GM19239 (cell line): ENCODE measurements around the gene SSX2IP.
"Not testable (repeated sequence)": the region's sequence is repeated elsewhere in the genome, so short reads cannot be mapped to it uniquely, and the experiment has no call there.

Experiments
- DNase-seq: peaks from one replicate; pipeline ENCODE4 v3.0.0; 2011; ENCODE audit warnings: low spot score; ENCODE audit not compliant: insufficient read length
- FAIRE-seq: peaks from 2 replicates; lab custom pipeline; 2011; peaks lifted over from hg19 to GRCh38; lab: Jason Lieb, UNC

SSX2IP gene

DNA sequence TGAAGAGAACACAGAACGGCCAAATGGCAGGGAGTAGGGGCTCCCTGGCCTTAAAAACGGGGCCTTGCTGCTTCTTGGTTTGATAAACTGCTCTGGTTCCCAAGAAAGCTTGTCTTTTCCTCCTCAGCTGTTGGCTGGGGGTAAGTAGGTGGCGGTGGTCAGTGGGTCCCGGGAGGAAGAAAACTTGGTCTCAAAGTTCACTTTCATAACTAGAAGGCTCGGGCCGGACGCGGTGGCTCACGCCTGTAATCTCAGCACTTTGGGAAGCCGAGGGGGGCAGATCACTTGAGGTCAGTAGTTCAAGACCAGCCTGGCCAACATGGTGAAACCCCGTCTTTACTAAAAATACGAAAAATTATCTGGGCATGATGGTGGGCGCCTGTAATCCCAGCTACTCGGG is 68.7 kb downstream of the SSX2IP start:
- FAIRE-seq (no peak), DNase-seq (no peak)

DNA sequence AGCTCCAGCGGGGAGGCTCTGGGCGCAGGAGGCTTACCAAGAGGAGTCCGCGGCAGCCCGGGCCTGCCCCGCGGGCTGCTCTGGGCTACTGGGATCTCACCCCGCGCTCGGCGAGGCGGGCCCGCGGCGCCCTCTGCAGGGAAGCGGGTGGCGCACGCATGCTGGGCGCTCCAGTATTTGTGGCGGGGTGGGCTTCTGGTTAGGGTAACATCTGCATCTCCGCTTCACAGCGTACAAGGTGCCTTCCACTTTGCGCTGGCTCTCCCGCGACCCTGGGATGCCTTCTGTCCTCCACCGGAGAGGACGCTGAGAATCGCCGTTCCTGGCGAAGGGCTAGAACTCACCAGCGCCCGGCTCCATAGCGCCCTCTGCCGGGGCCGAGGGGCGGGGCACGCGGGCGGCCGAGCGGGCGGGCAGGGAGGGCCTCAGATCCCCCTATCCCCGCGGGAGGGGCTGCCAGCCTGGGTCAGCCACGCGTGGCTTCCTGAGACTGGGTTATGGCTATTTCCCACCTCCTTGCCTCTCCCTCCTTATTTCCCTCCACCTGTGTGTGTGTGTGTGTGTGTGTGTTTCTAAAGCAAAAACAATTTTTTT is 69.4 kb downstream of the SSX2IP start:
- DNase-seq (peak; percentile 75), FAIRE-seq (no peak)

DNA sequence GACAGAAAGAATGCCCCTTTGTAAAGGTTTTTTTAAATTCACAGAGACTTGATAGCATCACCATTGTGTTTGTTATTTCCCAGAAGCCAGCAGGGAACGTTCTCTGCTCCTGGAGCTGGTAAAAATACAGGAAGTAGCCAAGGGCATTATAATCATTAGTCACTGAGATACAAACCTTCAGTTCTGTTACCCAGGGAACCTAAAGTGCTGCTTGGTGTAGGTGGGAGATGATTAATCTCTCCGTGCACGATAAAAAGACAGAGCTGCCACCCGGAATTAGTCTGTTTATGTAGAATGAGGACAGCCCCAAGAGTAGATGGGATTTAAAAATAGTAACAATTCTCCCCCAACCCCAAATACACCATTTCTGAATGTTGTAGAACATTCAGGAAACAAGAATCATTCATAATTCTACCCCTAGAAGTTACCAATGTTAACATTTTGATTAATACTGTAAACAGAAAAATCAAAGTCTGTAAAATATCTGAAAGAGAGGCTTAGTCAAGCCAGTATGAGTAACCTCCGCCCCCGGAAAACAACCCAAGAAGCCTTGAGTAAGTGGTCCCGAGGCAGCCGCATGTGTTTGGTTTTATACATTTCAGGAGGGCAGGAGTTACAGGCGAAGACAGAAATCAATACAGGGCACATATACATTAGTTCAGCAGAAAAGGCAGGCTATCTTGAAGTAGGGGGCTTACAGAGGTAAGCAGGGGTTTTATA is 70.7 kb downstream of the SSX2IP start:
- no peak for DNase-seq
- no peak for FAIRE-seq

GRCh38 chr1:84617349-84617748 is 72.9 kb downstream of the SSX2IP start:
- FAIRE-seq (no peak), DNase-seq (no peak)

DNA sequence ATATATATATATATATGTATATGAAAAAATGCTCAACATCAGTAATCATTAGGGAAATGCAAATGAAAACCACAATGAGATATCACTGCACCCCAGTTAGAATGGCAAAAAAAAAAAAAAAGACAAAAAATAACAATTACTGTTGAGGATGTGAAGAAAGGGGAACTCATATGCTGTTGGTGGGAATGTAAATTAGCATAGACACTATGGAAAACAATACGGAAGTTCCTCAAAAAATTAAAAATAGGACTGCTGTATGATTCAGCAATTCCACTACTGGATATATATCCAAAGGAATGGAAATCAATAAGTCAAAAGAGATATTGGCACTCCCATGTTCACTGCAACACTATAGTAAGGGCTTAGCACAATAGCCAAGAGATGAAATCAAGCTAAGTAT is 74.5 kb downstream of the SSX2IP start:
- no peak for FAIRE-seq
- DNase-seq = no peak

- no peak for FAIRE-seq
- no peak for DNase-seq
Measured at GRCh38 chr1:84613887-84614286, 76.4 kb downstream of the SSX2IP start.

GRCh38 chr1:84613026-84613425 is 77.2 kb downstream of the SSX2IP start:
- no peak for DNase-seq
- FAIRE-seq = no peak

DNA sequence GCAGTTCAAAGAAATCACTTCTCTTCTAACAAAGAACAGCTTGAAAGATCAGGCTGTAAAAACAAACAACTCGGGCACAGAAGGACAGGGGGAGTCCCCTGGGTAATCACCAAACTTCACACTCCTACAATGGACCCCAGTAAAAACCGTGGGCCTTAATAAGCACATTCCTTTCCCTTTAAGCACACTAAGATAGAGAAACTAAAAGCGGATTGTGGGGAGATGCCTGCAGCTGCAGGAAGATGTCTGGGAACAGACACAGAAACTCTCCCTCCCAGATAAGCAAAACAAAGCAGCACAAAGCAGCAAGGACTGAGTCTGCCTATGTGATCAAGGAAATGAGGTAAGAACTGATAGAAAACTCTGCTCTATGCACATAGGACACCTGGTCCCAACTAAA is 78.5 kb downstream of the SSX2IP start:
- no peak for DNase-seq
- FAIRE-seq = no peak

GRCh38 chr1:84611091-84611490 is 79.2 kb downstream of the SSX2IP start:
- no peak for DNase-seq
- FAIRE-seq = no peak

DNA sequence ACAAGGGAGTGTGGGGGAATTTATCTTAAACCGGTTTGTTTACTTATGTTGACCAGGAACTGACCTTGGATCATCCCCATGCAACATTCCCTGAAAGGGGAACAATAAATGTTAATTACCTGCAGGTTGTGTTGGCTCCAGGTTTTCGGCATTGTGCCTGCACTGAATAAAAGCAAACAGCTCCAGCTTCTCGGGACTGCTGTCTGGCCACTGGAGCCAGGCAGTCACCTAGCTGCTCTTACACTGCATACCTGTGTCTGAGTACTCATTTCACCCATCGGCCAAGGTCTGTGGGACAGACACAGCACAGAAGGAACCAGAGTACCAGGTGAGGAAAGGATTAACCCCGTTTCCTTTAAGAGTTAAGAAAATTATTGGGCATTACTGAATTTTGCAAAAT is 83.3 kb downstream of the SSX2IP start:
- FAIRE-seq = no peak
- DNase-seq = no peak

DNA sequence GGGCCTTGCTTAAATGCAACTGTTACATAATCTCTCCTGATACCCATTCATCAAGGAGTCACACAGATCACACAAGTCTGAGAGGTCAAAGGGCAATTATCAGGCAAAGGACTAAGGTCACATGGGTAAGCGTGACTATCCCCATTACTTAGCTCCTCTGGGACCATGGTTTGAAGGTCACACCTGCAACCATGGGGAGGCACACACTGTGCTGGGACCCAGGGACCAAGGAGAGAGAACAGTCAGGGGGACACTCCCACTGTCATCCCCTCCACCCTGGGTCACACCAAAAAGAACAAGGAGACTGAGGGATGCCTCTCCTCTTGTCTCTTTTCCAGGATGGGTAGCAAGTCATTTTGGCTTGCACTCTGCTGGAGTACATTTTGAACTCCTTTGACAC is 85.1 kb downstream of the SSX2IP start:
- FAIRE-seq (no peak), DNase-seq (no peak)

DNA sequence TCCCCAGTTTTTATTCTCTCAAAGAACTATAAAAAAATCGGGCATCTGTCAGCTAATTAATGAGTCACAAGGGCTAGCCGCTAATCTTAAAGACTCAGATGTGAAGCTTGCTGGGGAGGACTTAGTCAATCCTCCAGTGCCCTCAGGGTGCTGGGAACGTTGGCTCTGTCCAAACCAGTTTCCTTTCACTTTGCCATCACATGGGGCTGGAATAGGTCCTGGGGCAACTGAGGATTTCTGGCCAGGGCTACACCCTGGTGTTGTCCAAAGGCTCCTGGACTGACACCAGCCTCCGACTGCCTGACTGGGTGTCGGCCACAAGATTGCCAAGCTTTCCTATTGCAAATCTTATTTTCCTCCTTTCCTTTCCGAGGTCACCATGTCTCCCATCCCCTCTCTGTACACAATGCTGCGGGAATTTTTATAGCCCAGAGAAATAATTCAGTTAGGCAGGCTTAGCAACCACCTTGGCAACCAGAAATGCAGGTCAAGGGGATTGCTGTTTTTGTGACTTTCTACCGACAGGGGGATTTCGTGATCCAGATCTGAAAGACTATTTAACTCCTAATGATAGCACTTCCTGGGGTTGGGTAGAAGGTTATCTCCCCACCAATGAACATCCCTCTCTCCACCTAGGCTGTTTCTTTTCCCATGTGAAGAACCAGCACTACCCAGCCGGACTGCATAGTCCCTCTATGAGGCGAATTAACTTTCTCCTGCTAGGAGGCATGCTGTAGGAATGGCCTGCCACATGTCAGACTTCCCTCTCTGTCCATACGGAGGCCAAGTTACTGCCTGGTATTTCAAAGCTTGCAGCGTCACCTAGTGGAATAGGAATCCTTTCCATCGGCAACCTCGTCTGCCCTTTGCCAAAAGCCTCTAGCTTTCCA is 86.1 kb downstream of the SSX2IP start:
- no peak for FAIRE-seq
- DNase-seq = no peak

GRCh38 chr1:84603223-84603622 is 87.0 kb downstream of the SSX2IP start:
- FAIRE-seq = no peak
- no peak for DNase-seq

DNA sequence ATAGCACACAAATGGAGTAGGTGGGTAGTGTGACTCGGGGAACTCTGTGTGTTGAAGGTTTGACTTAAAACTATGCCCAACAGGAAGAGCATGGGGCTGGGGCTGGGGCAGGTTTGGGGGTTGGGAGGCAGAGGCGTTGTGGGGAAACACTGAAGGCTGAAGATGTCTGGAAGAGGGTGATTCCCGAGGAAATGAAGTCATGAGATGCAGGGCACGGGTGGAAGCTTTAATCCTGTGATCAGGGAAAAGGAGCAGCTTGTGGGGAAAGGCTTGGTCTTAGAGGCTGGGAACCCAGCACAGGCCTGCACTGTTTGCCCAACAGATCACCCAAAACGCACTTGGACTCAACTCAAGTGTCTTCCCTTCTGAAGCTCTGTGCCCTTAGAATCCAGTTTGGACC is 89.5 kb downstream of the SSX2IP start:
- no peak for FAIRE-seq

DNA sequence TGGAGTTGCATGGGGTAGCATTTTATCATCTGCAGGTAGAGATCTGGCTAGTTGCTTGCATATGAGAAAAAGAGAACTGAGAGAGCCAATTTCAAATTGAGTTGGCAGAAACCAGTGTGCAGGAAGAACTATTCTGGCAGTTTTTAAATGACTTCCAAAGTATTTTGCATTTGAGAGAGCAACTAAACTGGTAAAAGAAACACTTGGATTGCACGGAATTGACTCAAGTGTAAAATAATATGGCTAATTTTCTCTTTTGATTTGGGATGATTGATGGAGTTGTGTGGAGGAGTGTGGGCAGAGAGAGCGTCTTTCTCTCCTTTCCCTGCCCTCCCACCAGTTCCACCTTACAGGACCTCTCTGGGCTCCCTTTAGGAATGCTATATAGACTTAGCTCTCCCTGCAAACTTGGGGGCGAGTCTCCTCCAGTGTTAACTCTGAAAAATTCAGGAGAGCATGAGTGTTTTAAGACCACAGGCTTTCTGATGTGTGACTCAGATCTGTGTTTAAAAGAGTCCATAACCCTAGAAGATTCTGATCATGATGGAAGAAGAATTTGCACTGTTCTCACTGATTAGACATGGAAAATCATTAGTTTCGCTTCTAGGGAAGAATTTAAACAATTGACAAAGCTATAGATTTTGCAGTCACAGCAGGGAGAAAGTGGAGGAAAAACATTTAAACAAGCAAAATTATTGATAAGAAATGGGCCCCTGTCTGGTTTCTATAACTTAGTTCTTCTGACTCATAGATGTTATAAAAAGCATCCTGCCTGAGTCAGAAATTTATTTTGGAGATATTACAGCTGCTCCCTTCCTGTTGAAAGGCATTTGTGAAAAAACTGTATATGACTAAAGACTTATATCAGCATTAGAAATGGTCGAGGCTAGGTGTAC is 91.2 kb downstream of the SSX2IP start:
- FAIRE-seq (peak; percentile 57), DNase-seq (no peak)

More for the DNA sequence above, 89.5 kb downstream of the SSX2IP start:
- DNase-seq = no peak

DNA sequence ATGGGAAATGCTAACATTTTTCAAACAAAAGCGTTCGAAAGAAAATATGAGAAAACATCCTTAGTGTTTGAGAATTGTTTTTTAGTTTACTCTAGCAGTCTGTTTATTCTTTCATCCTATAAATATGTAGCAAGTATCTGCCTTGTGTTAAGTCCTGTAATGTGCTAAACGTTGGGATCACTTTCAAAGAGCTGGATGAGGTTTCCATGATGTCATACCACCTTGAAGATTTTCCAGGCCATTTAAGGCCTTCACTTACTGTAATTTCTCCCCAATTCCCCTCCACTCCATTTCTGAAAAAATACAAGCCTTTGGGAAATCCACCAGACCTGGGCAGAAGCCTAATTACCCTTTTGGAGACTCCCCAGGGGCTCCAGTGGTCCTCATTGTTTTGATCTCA is 91.8 kb downstream of the SSX2IP start:
- no peak for FAIRE-seq

GRCh38 chr1:84597011-84597410 is 93.2 kb downstream of the SSX2IP start:
- FAIRE-seq = no peak
- DNase-seq = no peak

More for the DNA sequence above, 91.8 kb downstream of the SSX2IP start:
- no peak for DNase-seq

DNA sequence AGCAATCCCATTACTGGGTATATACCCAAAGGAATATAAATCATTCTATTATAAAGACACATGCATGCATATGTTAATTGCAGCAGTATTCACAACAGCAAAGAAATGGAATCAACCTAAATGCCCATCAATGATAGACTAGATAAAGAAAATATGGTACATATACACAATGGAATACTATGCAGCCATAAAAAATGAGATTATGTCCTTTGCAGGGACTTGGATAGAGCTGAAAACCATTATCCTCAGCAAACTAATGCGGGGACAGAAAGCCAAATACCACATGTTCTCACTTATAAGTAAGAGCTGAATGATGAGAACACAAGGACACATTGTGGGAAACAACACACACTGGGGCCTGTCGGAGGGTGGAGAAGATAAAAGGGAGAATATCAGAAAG is 95.3 kb downstream of the SSX2IP start:
- not testable (repeated sequence) for DNase-seq, FAIRE-seq
